Neuronal stem cell (in vitro differentiated cells): ENCODE results near the gene METTL8.

Experiments used
- DNase-seq: peaks from one replicate; pipeline ENCODE4 v3.0.0-alpha.2; 2013; ENCODE audit warnings: low spot score
- H2AFZ ChIP-seq: one replicate; pipeline ENCODE4 v1.6.1; 2013; ENCODE audit warnings: mild to moderate bottlenecking, low read length, inconsistent platforms
- H2AK5ac ChIP-seq: 2 replicates; pipeline ENCODE4 v1.6.1; 2013; ENCODE audit warnings: low read depth, mild to moderate bottlenecking, inconsistent platforms, low read length, moderate library complexity, mixed read lengths
- H2BK120ac ChIP-seq: 2 replicates; pipeline ENCODE4 v1.6.1; 2013; ENCODE audit warnings: low read depth, mild to moderate bottlenecking, inconsistent platforms, low read length, moderate library complexity, mixed read lengths
- H2BK12ac ChIP-seq: one replicate; pipeline ENCODE4 v1.6.1; 2013; ENCODE audit warnings: low read length, inconsistent platforms
- H2BK15ac ChIP-seq: 2 replicates; pipeline ENCODE4 v1.6.1; 2013; ENCODE audit warnings: mild to moderate bottlenecking, low read length, inconsistent platforms, mixed read lengths
- H2BK5ac ChIP-seq: one replicate; pipeline ENCODE4 v1.6.1; 2013; ENCODE audit warnings: inconsistent platforms, mild to moderate bottlenecking, low read length, moderate library complexity
- H3K14ac ChIP-seq: one replicate; pipeline ENCODE4 v1.6.1; 2013; ENCODE audit warnings: low read length, inconsistent platforms
- H3K18ac ChIP-seq: 2 replicates; pipeline ENCODE4 v1.6.1; 2013; ENCODE audit warnings: low read length, inconsistent platforms
- H3K23ac ChIP-seq: 2 replicates; pipeline ENCODE4 v1.6.1; 2013; ENCODE audit warnings: low read depth, mild to moderate bottlenecking, mixed read lengths, low read length, inconsistent platforms; ENCODE audit not compliant: poor library complexity
- H3K27ac ChIP-seq: replicated peaks from 3 replicates; pipeline ENCODE4 v1.5.1; 2013; ENCODE audit warnings: low read length, inconsistent platforms
- H3K27me3 ChIP-seq, 3 experiments: 2 replicates each; pipeline ENCODE4 v1.6.1; 2013; ENCODE audit warnings: low read length in 3 of 3, mild to moderate bottlenecking in 2 of 3, inconsistent platforms in 1 of 3, low read depth in 1 of 3, mixed read lengths in 1 of 3, moderate library complexity in 1 of 3; ENCODE audit not compliant: control insufficient read depth in 3 of 3, insufficient read depth in 3 of 3
- H3K36me3 ChIP-seq, 2 donors: replicated peaks in 1 of 2; 2 replicates each; pipeline ENCODE4 v1.6.1; 2013; ENCODE audit warnings: low read length in 2 of 2; ENCODE audit not compliant: control insufficient read depth in 2 of 2, insufficient read depth in 2 of 2
- H3K4ac ChIP-seq: 2 replicates; pipeline ENCODE4 v1.6.1; 2013; ENCODE audit warnings: inconsistent platforms, mild to moderate bottlenecking, low read length, moderate library complexity
- H3K4me1 ChIP-seq, 2 donors: 1 replicate in 1 of 2; 2 replicates in 1 of 2; pipeline ENCODE4 v1.6.1; 2013; ENCODE audit warnings: low read length in 2 of 2, low read depth in 1 of 2; ENCODE audit not compliant: control insufficient read depth in 2 of 2, insufficient read depth in 1 of 2
- H3K4me2 ChIP-seq: one replicate; pipeline ENCODE4 v1.6.1; 2013; ENCODE audit warnings: mild to moderate bottlenecking, low read length, inconsistent platforms; ENCODE audit not compliant: insufficient read depth, poor library complexity, severe bottlenecking
- H3K4me3 ChIP-seq, 2 donors: 2 replicates each; pipeline ENCODE4 v1.5.1; 2013; ENCODE audit warnings: low read length in 2 of 2, mild to moderate bottlenecking in 2 of 2, inconsistent platforms in 1 of 2, moderate library complexity in 1 of 2
- H3K79me1 ChIP-seq: one replicate; pipeline ENCODE4 v1.6.1; 2013; ENCODE audit warnings: low read depth, mild to moderate bottlenecking, inconsistent platforms, low read length, moderate library complexity
- H3K9ac ChIP-seq: one replicate; pipeline ENCODE4 v1.6.1; 2013; ENCODE audit warnings: mild to moderate bottlenecking, low read depth, low read length, inconsistent platforms; ENCODE audit not compliant: poor library complexity
- H3K9me3 ChIP-seq, 2 donors: replicated peaks in 1 of 2; 2 replicates each; pipeline versions ENCODE3 to v1.6.1; 2013; ENCODE audit warnings: low read length in 2 of 2, mild to moderate bottlenecking in 2 of 2, inconsistent platforms in 1 of 2, low read depth in 1 of 2, mixed read lengths in 1 of 2, moderate library complexity in 1 of 2; ENCODE audit not compliant: control insufficient read depth in 2 of 2, insufficient read depth in 1 of 2
- H4K8ac ChIP-seq: one replicate; pipeline ENCODE4 v1.6.1; 2013; ENCODE audit warnings: low read depth, mild to moderate bottlenecking, inconsistent platforms, low read length, moderate library complexity
- H4K91ac ChIP-seq: one replicate; pipeline ENCODE4 v1.6.1; 2013; ENCODE audit warnings: low read length, low read depth, mild to moderate bottlenecking, inconsistent platforms; ENCODE audit not compliant: poor library complexity
- WGBS, 2 donors: extraction: QIAGEN DNeasy Blood & Tissue Kit; methylation state at CpG; one replicate each; pipeline ENCODE4 v1.1.7; 2013; ENCODE audit warnings: missing lambda C conversion rate in 2 of 2, mixed read lengths in 1 of 2; ENCODE audit not compliant: insufficient read length in 2 of 2, insufficient replicate concordance in 1 of 2; ENCODE audit errors: extremely low coverage in 2 of 2; 5-methylcytosine and 5-hydroxymethylcytosine counted together

The METTL8 gene

DNA sequence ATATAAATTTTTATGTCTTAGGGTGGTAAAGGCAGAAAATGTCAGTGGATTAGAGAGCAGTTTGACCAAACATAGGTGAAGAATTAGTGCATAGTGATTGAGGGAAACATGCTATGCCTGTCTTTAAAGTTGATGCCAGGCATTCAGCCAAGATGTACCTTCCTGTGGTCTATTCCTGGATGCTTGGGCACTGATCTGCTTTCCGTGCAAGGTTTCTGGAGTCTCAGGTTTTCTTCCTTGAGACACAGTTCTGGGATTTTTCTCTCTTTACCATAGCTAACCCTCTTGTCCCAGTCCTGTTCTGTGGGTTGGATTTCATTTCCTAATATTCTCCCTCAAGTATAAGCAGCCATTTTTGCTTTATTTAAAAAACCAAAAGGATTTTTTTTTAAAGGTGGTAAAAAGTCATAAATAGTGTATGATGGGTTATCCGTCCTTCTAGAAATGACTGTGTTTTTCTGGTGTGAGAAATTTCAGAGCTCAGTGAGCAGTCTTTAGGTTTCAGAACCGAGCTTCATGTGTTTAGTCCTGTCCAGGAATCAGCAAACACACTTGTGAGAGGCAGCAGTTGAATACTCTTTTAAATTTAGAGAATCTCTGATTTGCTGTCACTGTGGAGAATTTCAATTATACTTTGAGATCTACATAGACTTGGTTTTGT is 45.5 kb upstream of the METTL8 start:
- no peak overlapping the region for H2BK120ac ChIP-seq
- no CpG with 5 or more reads among the region's 3 CpGs for WGBS, 2 donors
- no peak overlapping the region for H3K9ac ChIP-seq
- peaks cover 0 to 9% of the 10 kb centered on the region in 2 donors for H3K4me1 ChIP-seq
- no peak overlapping the region for H3K27ac ChIP-seq
- no peak overlapping the region for H2AK5ac ChIP-seq
- H3K4me2 ChIP-seq, result no peak overlapping the region
- H3K36me3 ChIP-seq, result peaks cover 7 to 89% of the 10 kb centered on the region in 2 donors
- no peak overlapping the region for H3K4ac ChIP-seq
- H2BK15ac ChIP-seq, result no peak overlapping the region
- no peak overlapping the region for H2BK5ac ChIP-seq
- no peak overlapping the region for H3K23ac ChIP-seq
- H3K27me3 ChIP-seq, result no peaks in the 10 kb centered on the region
- H2BK12ac ChIP-seq, result no peak overlapping the region
- H3K4me3 ChIP-seq, result no peak overlapping the region
- no peak overlapping the region for H3K18ac ChIP-seq
- no peaks in the 10 kb centered on the region for H3K79me1 ChIP-seq
- H3K14ac ChIP-seq, result no peak overlapping the region
- DNase-seq, result no peak
- no peak overlapping the region for H4K91ac ChIP-seq
- H3K9me3 ChIP-seq, result no peaks in the 10 kb centered on the region
- H2AFZ ChIP-seq, result no peak overlapping the region
- H4K8ac ChIP-seq, result no peak overlapping the region

DNA sequence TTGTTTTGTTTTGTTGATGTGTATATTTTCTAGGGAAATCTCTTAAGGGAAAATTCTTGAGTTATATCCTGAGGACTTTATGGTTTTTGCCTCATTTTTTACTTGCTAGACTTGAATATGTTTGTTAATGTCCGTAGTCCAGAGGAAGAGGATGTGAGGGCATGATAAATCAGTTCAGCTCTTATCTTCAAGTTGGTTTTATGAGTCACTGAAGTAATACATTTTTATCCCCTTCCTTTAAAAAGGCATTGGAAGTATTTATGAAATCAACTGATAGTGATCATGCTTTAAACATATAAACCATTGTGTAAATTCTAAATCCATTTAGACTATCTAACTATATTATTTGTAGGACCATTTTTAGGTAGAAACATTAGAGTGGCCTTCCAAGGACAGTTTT is 44.6 kb upstream of the METTL8 start:
- WGBS, 2 donors, result no CpG with 5 or more reads among the region's 1 CpG
- DNase-seq, result no peak
- Histone ChIP-seq H2AK5ac (no peak overlapping the region), H2BK5ac (no peak overlapping the region), H2AFZ (no peak overlapping the region), H2BK15ac (no peak overlapping the region), H3K4ac (no peak overlapping the region), H3K18ac (no peak overlapping the region), H3K4me2 (no peak overlapping the region), H4K8ac (no peak overlapping the region), H3K27me3 (no peaks in the 10 kb centered on the region), H3K4me1 (peaks cover 0 to 9% of the 10 kb centered on the region in 2 donors), H3K4me3 (no peak overlapping the region), H3K79me1 (no peaks in the 10 kb centered on the region), H3K9ac (no peak overlapping the region), H3K14ac (no peak overlapping the region), H2BK12ac (no peak overlapping the region), H2BK120ac (no peak overlapping the region), H3K23ac (no peak overlapping the region), H3K27ac (no peak overlapping the region), H3K36me3 (peaks cover 7 to 90% of the 10 kb centered on the region in 2 donors), H4K91ac (no peak overlapping the region), H3K9me3 (no peaks in the 10 kb centered on the region)

DNA sequence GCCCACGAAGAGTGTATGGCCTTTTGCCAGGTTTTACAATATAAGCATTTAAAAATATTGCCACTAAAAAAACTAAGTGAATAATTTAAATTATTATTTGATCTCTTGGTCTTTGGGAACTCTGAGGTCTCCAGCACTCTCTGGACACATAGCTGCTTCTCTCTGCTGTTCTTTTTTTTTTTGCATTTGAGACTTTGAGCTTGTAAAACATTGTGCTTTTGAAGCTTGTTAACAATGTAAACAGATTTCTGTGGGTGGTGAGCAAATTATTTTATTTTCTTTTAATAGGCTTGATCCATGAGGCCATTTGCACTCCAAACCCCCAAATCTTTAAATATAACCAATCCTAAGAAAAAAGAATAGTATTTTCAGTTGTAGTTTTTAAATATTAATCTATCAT is 42.2 kb upstream of the METTL8 start:
- Histone ChIP-seq H3K9me3 (no peaks in the 10 kb centered on the region), H3K27ac (no peak overlapping the region), H4K91ac (no peak overlapping the region), H3K27me3 (no peaks in the 10 kb centered on the region), H2BK12ac (no peak overlapping the region), H2BK15ac (no peak overlapping the region), H3K79me1 (no peaks in the 10 kb centered on the region), H3K9ac (no peak overlapping the region), H3K4ac (no peak overlapping the region), H3K14ac (no peak overlapping the region), H3K36me3 (peaks cover 7 to 90% of the 10 kb centered on the region in 2 donors), H2BK5ac (no peak overlapping the region), H3K4me3 (no peak overlapping the region), H2AK5ac (no peak overlapping the region), H3K18ac (no peak overlapping the region), H3K4me1 (no peaks in the 10 kb centered on the region), H3K4me2 (no peak overlapping the region), H2BK120ac (no peak overlapping the region), H4K8ac (no peak overlapping the region), H2AFZ (no peak overlapping the region), H3K23ac (no peak overlapping the region)
- no CpG with 5 or more reads among the region's 1 CpG for WGBS, 2 donors
- DNase-seq, result no peak

DNA sequence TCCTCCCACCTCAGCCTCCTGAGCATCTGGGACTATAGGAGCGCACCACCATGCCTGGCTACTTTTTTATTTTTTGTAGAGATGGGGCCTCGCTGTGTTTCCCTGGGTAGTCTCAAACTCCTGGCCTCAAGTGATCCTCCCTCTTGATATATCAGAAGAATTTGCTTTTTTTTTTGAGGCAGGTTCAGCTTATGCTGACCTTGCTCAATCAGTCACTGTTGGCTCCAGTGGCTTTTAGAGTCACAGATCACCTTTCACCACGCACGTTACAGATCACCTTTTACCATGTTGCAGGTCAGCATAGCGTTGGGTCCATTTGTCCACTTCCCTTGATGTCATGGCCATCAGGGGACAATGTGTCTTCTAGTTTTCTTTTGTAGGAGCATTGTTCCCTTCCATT is 36.3 kb upstream of the METTL8 start:
- no peak overlapping the region for H3K4ac ChIP-seq
- H3K4me3 ChIP-seq, result no peak overlapping the region
- H3K4me1 ChIP-seq, result no peaks in the 10 kb centered on the region
- DNase-seq, result no peak
- no CpG with 5 or more reads among the region's 5 CpGs for WGBS, 2 donors
- no peak overlapping the region for H2BK12ac ChIP-seq
- H4K8ac ChIP-seq, result no peak overlapping the region
- no peak overlapping the region for H3K14ac ChIP-seq
- no peak overlapping the region for H2AK5ac ChIP-seq
- no peak overlapping the region for H2BK5ac ChIP-seq
- no peaks in the 10 kb centered on the region for H3K27me3 ChIP-seq
- H2BK15ac ChIP-seq, result no peak overlapping the region
- no peak overlapping the region for H3K23ac ChIP-seq
- H3K36me3 ChIP-seq, result peaks cover 6 to 78% of the 10 kb centered on the region in 2 donors
- no peaks in the 10 kb centered on the region for H3K79me1 ChIP-seq
- H3K9me3 ChIP-seq, result no peaks in the 10 kb centered on the region
- H2AFZ ChIP-seq, result no peak overlapping the region
- H3K9ac ChIP-seq, result no peak overlapping the region
- H2BK120ac ChIP-seq, result no peak overlapping the region
- H3K18ac ChIP-seq, result no peak overlapping the region
- no peak overlapping the region for H3K4me2 ChIP-seq
- H3K27ac ChIP-seq, result no peak overlapping the region
- no peak overlapping the region for H4K91ac ChIP-seq
